ENCODE results near the gene EML6. TPM values are rescaled to one million over a fixed set of nuclear protein-coding genes. Genes with fewer than 3 reads are reported as not detected.
"Not testable (repeated sequence)": the region's sequence is repeated elsewhere in the genome, so short reads cannot be mapped to it uniquely, and the experiment has no call there.

The EML6 gene
- total RNA-seq, 4 donors from 2014 or later: 2.7 to 42.5 (median 11.9) TPM

GRCh38 chr2:54839461-54840255 lies 116.2 kb downstream of the EML6 start:
- no peaks in the 10 kb centered on the region for H3K4me1 ChIP-seq
- intact Hi-C loops (cut with DNase I; ENCODE audit: low total_unique reads) (loop anchor here (2.0 to 5.0 kb wide), 2 partner anchors 117 to 183 kb away; partner anchors contain the start of gene EML6), in situ Hi-C loops (cut with MboI; ENCODE audit: low sequenced_read_pairs in 4 of 4) (loop anchor here in 2 of 4 donors (25.0 kb wide), 2 partner anchors 177 to 327 kb away; no protein-coding TSS in a partner anchor)
- no peak overlapping the region for H3K27ac ChIP-seq
- H3K27me3 ChIP-seq: no peaks in the 10 kb centered on the region
- no peak overlapping the region for H3K4me3 ChIP-seq
- TF ChIP-seq CTCF (IDR thresholded peaks at IDR 0.05 in 4 of 5, conservative IDR thresholded peaks at IDR 0.05 in 1 of 5) (no peak), POLR2A (IDR thresholded peaks at IDR 0.05) (no peak)
- no peaks in the 10 kb centered on the region for H3K9me3 ChIP-seq
- DNase-seq (no peak), ATAC-seq (no peak)
- no peaks in the 10 kb centered on the region for H3K36me3 ChIP-seq

GRCh38 chr2:54840559-54841468 lies 117.4 kb downstream of the EML6 start:
- no peak overlapping the region for H3K4me3 ChIP-seq
- intact Hi-C loops (cut with DNase I; ENCODE audit: low total_unique reads) (no loop called here), in situ Hi-C loops (cut with MboI; ENCODE audit: low sequenced_read_pairs in 4 of 4) (loop anchor here in 2 of 4 donors (25.0 kb wide), 2 partner anchors 179 to 329 kb away; no protein-coding TSS in a partner anchor)
- H3K9me3 ChIP-seq: no peaks in the 10 kb centered on the region
- no peaks in the 10 kb centered on the region for H3K36me3 ChIP-seq
- no peaks in the 10 kb centered on the region for H3K27me3 ChIP-seq
- ATAC-seq (no peak), DNase-seq (no peak)
- H3K27ac ChIP-seq: no peak overlapping the region
- TF ChIP-seq POLR2A (IDR thresholded peaks at IDR 0.05): no peak
- TF ChIP-seq CTCF (IDR thresholded peaks at IDR 0.05 in 4 of 5, conservative IDR thresholded peaks at IDR 0.05 in 1 of 5): no peak
- H3K4me1 ChIP-seq: no peaks in the 10 kb centered on the region

- H3K4me3 ChIP-seq; H3K36me3 ChIP-seq; intact Hi-C loops (cut with DNase I; ENCODE audit: low total_unique reads); H3K4me1 ChIP-seq; H3K27me3 ChIP-seq; H3K27ac ChIP-seq; DNase-seq; H3K9me3 ChIP-seq; ATAC-seq: not testable (repeated sequence)
- in situ Hi-C loops (cut with MboI; ENCODE audit: low sequenced_read_pairs in 4 of 4): loop anchor here in 2 of 4 donors (25.0 kb wide), 2 partner anchors 179 to 329 kb away; no protein-coding TSS in a partner anchor
Observed at GRCh38 chr2:54841500-54841899, 118.0 kb downstream of the EML6 start.

GRCh38 chr2:54845094-54845493 lies 121.6 kb downstream of the EML6 start:
- TF ChIP-seq POLR2A (IDR thresholded peaks at IDR 0.05) (no peak), CTCF (IDR thresholded peaks at IDR 0.05 in 4 of 5, conservative IDR thresholded peaks at IDR 0.05 in 1 of 5) (no peak)
- Histone ChIP-seq H3K9me3 (no peaks in the 10 kb centered on the region), H3K27me3 (no peaks in the 10 kb centered on the region), H3K4me3 (no peak overlapping the region), H3K4me1 (no peaks in the 10 kb centered on the region), H3K27ac (no peak overlapping the region), H3K36me3 (no peaks in the 10 kb centered on the region)
- DNase-seq (no peak), ATAC-seq (no peak)
- in situ Hi-C loops (cut with MboI; ENCODE audit: low sequenced_read_pairs in 4 of 4) (loop anchor here in 2 of 4 donors (25.0 kb wide), 2 partner anchors 183 to 333 kb away; no protein-coding TSS in a partner anchor), intact Hi-C loops (cut with DNase I; ENCODE audit: low total_unique reads) (no loop called here)

All from gastrocnemius medialis (tissue), 4 donors.